ENCODE measurements around the gene LEMD3.

GRCh38 chr12:65126482-65126881 lies 42.9 kb upstream of the LEMD3 start:
- TF ChIP-seq CTCF (IDR thresholded peaks at IDR 0.05 in 4 of 5, conservative IDR thresholded peaks at IDR 0.05 in 1 of 5), result no peak
- no peak for TF ChIP-seq POLR2A (IDR thresholded peaks at IDR 0.05)
